B cell (primary cell): ENCODE data around the gene LMBRD1. TPM values are rescaled to one million over a fixed set of nuclear protein-coding genes. Genes with fewer than 3 reads are reported as not detected.
A peak's percentile ranks its signal among the peaks of the same experiment; 100 is the strongest.

Source experiments
- ATAC-seq: fragments of 200-7000 bp; cut with Tn5 transposase; one replicate; pipeline ENCODE4 v1.10.0; 2021; ENCODE audit warnings: low read depth, mild to moderate bottlenecking, moderate number of reproducible peaks, moderate library complexity
- CTCF ChIA-PET: fragments of 350-600 bp; sonication (Branson Sonifier 250); formaldehyde crosslinking; loops from one replicate; lab custom pipeline; 2021; ENCODE audit warnings: antibody characterized with exemption, inconsistent platforms; lab: Charles Lee
- POLR2A ChIA-PET: fragments of 350-600 bp; sonication (Branson Sonifier 250); formaldehyde crosslinking; loops from one replicate; lab custom pipeline; 2021; ENCODE audit warnings: antibody characterized with exemption; lab: Charles Lee
- DNase-seq: peaks from one replicate; pipeline ENCODE4 v3.0.0; 2013
- H2AFZ ChIP-seq: 2 replicates; pipeline ENCODE4 v1.6.1; 2012; ENCODE audit warnings: mild to moderate bottlenecking, low read depth, low read length; ENCODE audit not compliant: insufficient read depth, poor library complexity, severe bottlenecking
- H3K27ac ChIP-seq, 2 donors: 1 replicate in 1 of 2; 2 replicates in 1 of 2; pipeline ENCODE4 v1.5.1; 2012 to 2013; ENCODE audit warnings: low read length in 2 of 2, mild to moderate bottlenecking in 2 of 2, moderate library complexity in 1 of 2
- H3K27me3 ChIP-seq, 4 experiments: fragments of 200-600 bp in 1 of 4; sonication (generic) in 1 of 4; replicated peaks in 1 of 4; 1 replicate in 2 of 4; 2 replicates in 2 of 4; pipeline versions ENCODE4 v1.6.1 to v1.7.0; 2013 to 2016; ENCODE audit warnings: low read length in 3 of 4, mild to moderate bottlenecking in 2 of 4, mixed read lengths in 1 of 4, moderate library complexity in 1 of 4; ENCODE audit not compliant: insufficient read depth in 4 of 4, control insufficient read depth in 3 of 4; ENCODE audit errors: control extremely low read depth in 1 of 4
- H3K36me3 ChIP-seq, 2 experiments: replicated peaks in 1 of 2; 1 replicate in 1 of 2; 2 replicates in 1 of 2; pipeline versions ENCODE4 v1.6.1 to v1.7.1; 2013; ENCODE audit warnings: low read length in 1 of 2; ENCODE audit not compliant: insufficient read depth in 2 of 2, control insufficient read depth in 1 of 2; ENCODE audit errors: control extremely low read depth in 1 of 2, extremely low read depth in 1 of 2
- H3K4me1 ChIP-seq, 2 donors: fragments of 200-600 bp in 1 of 2; sonication (generic) in 1 of 2; 1 replicate in 1 of 2; 2 replicates in 1 of 2; pipeline versions ENCODE4 v1.5.1 to v1.6.1; 2013 to 2017; ENCODE audit warnings: low read length in 2 of 2; ENCODE audit not compliant: control insufficient read depth in 2 of 2, insufficient read depth in 2 of 2
- H3K4me2 ChIP-seq: replicated peaks from 2 replicates; pipeline ENCODE3; 2012; ENCODE audit warnings: mild to moderate bottlenecking, low read depth, low read length; ENCODE audit not compliant: poor library complexity, severe bottlenecking
- H3K4me3 ChIP-seq, 5 experiments: fragments of 200-600 bp in 1 of 5; sonication (generic) in 1 of 5; 1 replicate in 3 of 5; 2 replicates in 2 of 5; pipeline versions ENCODE4 v1.5.1 to v1.7.0; 2011 to 2016; ENCODE audit warnings: low read length in 4 of 5, mild to moderate bottlenecking in 4 of 5, low read depth in 2 of 5, control low read depth in 1 of 5, moderate library complexity in 1 of 5; ENCODE audit not compliant: insufficient read depth in 1 of 5; ENCODE audit errors: control extremely low read depth in 1 of 5, extremely low read depth in 1 of 5
- H3K79me2 ChIP-seq: fragments of 200-600 bp; sonication (generic); one replicate; pipeline ENCODE4 v1.6.0; 2016; ENCODE audit warnings: low read length; ENCODE audit not compliant: control insufficient read depth, insufficient read depth
- H3K9ac ChIP-seq: fragments of 200-600 bp; sonication (generic); 2 replicates; pipeline ENCODE4 v1.6.1; 2017; ENCODE audit warnings: mild to moderate bottlenecking, low read length, moderate library complexity
- H3K9me3 ChIP-seq, 3 donors: one replicate each; pipeline versions ENCODE4 v1.6.1 to v1.7.1; 2013; ENCODE audit warnings: low read length in 2 of 3; ENCODE audit not compliant: control insufficient read depth in 2 of 3, insufficient read depth in 1 of 3; ENCODE audit errors: control extremely low read depth in 1 of 3
- H4K20me1 ChIP-seq: 2 replicates; pipeline ENCODE4 v1.6.0; 2012; ENCODE audit warnings: mild to moderate bottlenecking, low read length; ENCODE audit not compliant: insufficient read depth, control insufficient read depth, poor library complexity, severe bottlenecking
- H3K27ac Mint-ChIP-seq: one replicate; pipeline ENCODE4 v1.8.0; 2021; ENCODE audit warnings: mixed read lengths
- H3K27me3 Mint-ChIP-seq: one replicate; pipeline ENCODE4 v1.8.0; 2021; ENCODE audit warnings: mixed read lengths
- H3K4me1 Mint-ChIP-seq: one replicate; pipeline ENCODE4 v1.8.0; 2021; ENCODE audit warnings: mixed read lengths
- H3K4me3 Mint-ChIP-seq: one replicate; pipeline ENCODE4 v1.8.0; 2021; ENCODE audit warnings: mixed read lengths
- H3K9me3 Mint-ChIP-seq: one replicate; pipeline ENCODE4 v1.8.0; 2022; ENCODE audit warnings: mixed read lengths; ENCODE audit not compliant: insufficient read depth
- CTCF ChIP-seq: fragments of 200-600 bp; IDR thresholded peaks from one replicate; pipeline ENCODE4 v1.8.0; 2022; ENCODE audit warnings: antibody characterized with exemption, mild to moderate bottlenecking
- EZH2 ChIP-seq: IDR thresholded peaks from 2 replicates; pipeline ENCODE4 v1.6.1; 2012; ENCODE audit warnings: borderline replicate concordance, low read depth, mild to moderate bottlenecking, moderate library complexity, low read length; ENCODE audit not compliant: insufficient read depth, poor library complexity, severe bottlenecking
- WGBS: methylation state at CpG from one replicate; pipeline ENCODE4 v1.1.5; 2013; ENCODE audit warnings: missing lambda C conversion rate; ENCODE audit not compliant: insufficient coverage; 5-methylcytosine and 5-hydroxymethylcytosine counted together
- intact Hi-C: fragments of 100-400 bp; cut with micrococcal nuclease; formaldehyde crosslinking; loops from one replicate; pipeline ENCODE4 v1.10.0; 2022
- polyA minus RNA-seq: library from RNA; depleted of rRNA, polyadenylated mRNA; stranded (reverse); fragments of >200 nt; gene quantifications from 2 replicates; pipeline ENCODE4 v1.2.3, GENCODE V29; 2012
- polyA plus RNA-seq: library from polyadenylated mRNA; depleted of rRNA; stranded (reverse); fragments of >200 nt; gene quantifications from 2 replicates; pipeline ENCODE4 v1.2.3, GENCODE V29; 2012
- total RNA-seq, 2 donors: library from RNA; stranded (reverse); fragments of 120-200 nt in 1 of 2; gene quantifications; 1 replicate in 1 of 2; 2 replicates in 1 of 2; pipeline versions ENCODE4 v1.2.3 to v1.2.4, GENCODE V29; 2013 to 2022

The LMBRD1 gene
- total RNA-seq (94.0 and 99.0 TPM in 2 replicates), polyA plus RNA-seq (33.7 and 67.7 TPM in 2 replicates), polyA minus RNA-seq (33.5 and 41.7 TPM in 2 replicates)
- total RNA-seq (2013): 97.1 TPM

- Mint-ChIP-seq H3K9me3 (no peaks in the 10 kb centered on the region), H3K4me1 (peaks cover 46% of the 10 kb centered on the region), H3K4me3 (peak within 1 kb of the TSS; percentile 93), H3K27ac (peak within 1 kb of the TSS; percentile 96), H3K27me3 (no peaks in the 10 kb centered on the region)
- Histone ChIP-seq H3K9ac (peak within 1 kb of the TSS; percentile 100), H2AFZ (peak within 1 kb of the TSS; percentile 65), H3K79me2 (peaks cover 46% of the 10 kb centered on the region), H3K27me3 (no peaks in the 10 kb centered on the region), H3K27ac (peak within 1 kb of the TSS; percentile 90 to 99), H3K4me2 (peak within 1 kb of the TSS; percentile 81), H3K4me3 (peak within 1 kb of the TSS; percentile 81 to 97 (median 85)), H3K9me3 (no peaks in the 10 kb centered on the region), H3K4me1 (peaks cover 39 to 40% of the 10 kb centered on the region in 2 donors), H3K36me3 (no peaks in the 10 kb centered on the region), H4K20me1 (peaks cover 36% of the 10 kb centered on the region)
- peak; percentile 84 for ATAC-seq
- under 1% methylated on average over 34 of the region's 39 CpGs for WGBS
- intact Hi-C loops: loop anchor here (1.0 to 10.0 kb wide), 10 partner anchors 16 to 1490 kb away; partner anchors contain the start of genes COL19A1, FAM135A, OGFRL1 and SDHAF4
- TF ChIP-seq EZH2 (no peak), CTCF (peak; percentile 95)
- ChIA-PET POLR2A (interaction anchor here (0.6 to 2.9 kb wide), 10 partner anchors 18 to 312 kb away, joined by 3 to 42 read pairs (median 4); partner anchors contain the start of gene COL19A1), CTCF (interaction anchor here (0.9 to 5.5 kb wide), 13 partner anchors 12 to 311 kb away, joined by 3 to 67 read pairs (median 5); partner anchors contain the start of gene COL19A1)
- DNase-seq: peak; percentile 99
Measured at GRCh38 chr6:69796642-69797390, at the start of gene LMBRD1. Gene LMBRD1 (minus strand): TSS chr6:69797010. CDS start chr6:69796881, 129 bp downstream.

GRCh38 chr6:69846312-69846711 lies 49.5 kb upstream of the LMBRD1 start:
- Histone ChIP-seq H3K27me3 (no peaks in the 10 kb centered on the region), H3K9me3 (peaks cover 0 to 2% (median 0%) of the 10 kb centered on the region in 3 donors), H3K4me2 (no peak overlapping the region), H3K4me3 (no peak overlapping the region), H3K4me1 (peaks cover 7 to 16% of the 10 kb centered on the region in 2 donors), H3K36me3 (no peaks in the 10 kb centered on the region), H4K20me1 (no peaks in the 10 kb centered on the region), H2AFZ (no peak overlapping the region), H3K79me2 (peaks cover 8% of the 10 kb centered on the region), H3K27ac (no peak overlapping the region), H3K9ac (no peak overlapping the region)
- ATAC-seq (no peak), DNase-seq (no peak)
- H3K27ac Mint-ChIP-seq: no peak overlapping the region
- no peak for TF ChIP-seq CTCF
- no peak for TF ChIP-seq EZH2
- intact Hi-C loops: no loop called here
- WGBS: 100% methylated on average over 1 of the region's 2 CpGs
- no peak overlapping the region for H3K4me3 Mint-ChIP-seq
- no peaks in the 10 kb centered on the region for H3K27me3 Mint-ChIP-seq
- CTCF ChIA-PET: no interaction called here
- H3K4me1 Mint-ChIP-seq: peaks cover 27% of the 10 kb centered on the region
- POLR2A ChIA-PET: no interaction called here
- H3K9me3 Mint-ChIP-seq: no peaks in the 10 kb centered on the region
